HFFc6 (cell line): ENCODE data around the gene CD200. TPM values are rescaled to one million over a fixed set of nuclear protein-coding genes. Genes with fewer than 3 reads are reported as not detected.
"Not testable (repeated sequence)": the region's sequence is repeated elsewhere in the genome, so short reads cannot be mapped to it uniquely, and the experiment has no call there.

Experiments used
- DNase-seq: peaks from one replicate; pipeline ENCODE4 v3.0.0-alpha.2; 2018
- H3K27ac Mint-ChIP-seq: 2 replicates; pipeline ENCODE4 v1.8.0; 2020; ENCODE audit warnings: mild to moderate bottlenecking, mixed read lengths
- H3K27me3 Mint-ChIP-seq: 2 replicates; pipeline ENCODE4 v1.8.0; 2021; ENCODE audit warnings: mild to moderate bottlenecking, moderate library complexity, mixed read lengths; ENCODE audit not compliant: insufficient read depth
- H3K36me3 Mint-ChIP-seq: 2 replicates; pipeline ENCODE4 v1.8.0; 2021; ENCODE audit warnings: low read depth, mixed read lengths
- H3K4me1 Mint-ChIP-seq: 2 replicates; pipeline ENCODE4 v1.8.0; 2020; ENCODE audit warnings: low read depth, mixed read lengths
- H3K4me3 Mint-ChIP-seq: 2 replicates; pipeline ENCODE4 v1.8.0; 2020; ENCODE audit warnings: mild to moderate bottlenecking, moderate library complexity, mixed read lengths
- H3K9me3 Mint-ChIP-seq: 2 replicates; pipeline ENCODE4 v1.8.0; 2020; ENCODE audit warnings: mild to moderate bottlenecking, mixed read lengths
- total RNA-seq, 6 experiments: library from RNA; stranded (reverse); fragmentation: NEBNext Ultra II Directional; extraction: Animal tissue kit (Norgen Biotek cat#: 25700); gene quantifications; 2 replicates in 1 of 6; 3 replicates in 5 of 6; pipeline ENCODE4 v1.2.3, GENCODE V29; 2021
- TF ChIP-seq, protein P1 (sequence below): fragments of 200-600 bp; sonication (generic); IDR thresholded peaks from 2 replicates; pipeline ENCODE4 v1.5.0; 2021; ENCODE audit warnings: antibody characterized with exemption, mild to moderate bottlenecking

The CD200 gene
- total RNA-seq, 6 experiments from 2014 or later = not detected

DNA sequence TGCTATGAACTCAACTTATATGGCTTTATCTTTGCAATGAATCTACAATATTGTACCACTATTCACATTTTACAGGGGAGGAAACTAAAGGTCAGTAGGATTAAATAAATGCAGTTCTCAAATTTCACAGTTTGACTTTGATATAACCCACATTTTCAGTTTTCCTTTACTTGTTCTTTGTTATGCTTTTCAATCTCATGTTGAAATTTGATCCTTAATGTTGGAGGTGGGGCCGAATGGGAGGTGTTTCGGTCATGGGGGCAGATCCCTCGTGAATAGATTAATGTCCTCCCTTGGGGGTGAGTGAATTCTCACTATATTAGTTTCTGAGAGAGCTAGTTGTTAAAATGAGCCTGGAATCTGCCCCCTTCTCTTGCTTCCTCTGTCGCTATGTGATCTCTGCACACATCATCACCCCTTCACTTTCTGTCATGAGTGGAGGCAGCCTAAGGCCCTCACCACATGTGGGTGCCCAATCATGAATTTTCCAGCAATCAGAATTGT lies 44.7 kb downstream of the CD200 start:
- DNase-seq = no peak
- Mint-ChIP-seq H3K4me3 (no peak overlapping the region), H3K27me3 (peaks cover 2% of the 10 kb centered on the region), H3K27ac (no peak overlapping the region), H3K9me3 (no peaks in the 10 kb centered on the region), H3K4me1 (peaks cover 29% of the 10 kb centered on the region), H3K36me3 (no peaks in the 10 kb centered on the region)
- TF ChIP-seq, protein P1, sequence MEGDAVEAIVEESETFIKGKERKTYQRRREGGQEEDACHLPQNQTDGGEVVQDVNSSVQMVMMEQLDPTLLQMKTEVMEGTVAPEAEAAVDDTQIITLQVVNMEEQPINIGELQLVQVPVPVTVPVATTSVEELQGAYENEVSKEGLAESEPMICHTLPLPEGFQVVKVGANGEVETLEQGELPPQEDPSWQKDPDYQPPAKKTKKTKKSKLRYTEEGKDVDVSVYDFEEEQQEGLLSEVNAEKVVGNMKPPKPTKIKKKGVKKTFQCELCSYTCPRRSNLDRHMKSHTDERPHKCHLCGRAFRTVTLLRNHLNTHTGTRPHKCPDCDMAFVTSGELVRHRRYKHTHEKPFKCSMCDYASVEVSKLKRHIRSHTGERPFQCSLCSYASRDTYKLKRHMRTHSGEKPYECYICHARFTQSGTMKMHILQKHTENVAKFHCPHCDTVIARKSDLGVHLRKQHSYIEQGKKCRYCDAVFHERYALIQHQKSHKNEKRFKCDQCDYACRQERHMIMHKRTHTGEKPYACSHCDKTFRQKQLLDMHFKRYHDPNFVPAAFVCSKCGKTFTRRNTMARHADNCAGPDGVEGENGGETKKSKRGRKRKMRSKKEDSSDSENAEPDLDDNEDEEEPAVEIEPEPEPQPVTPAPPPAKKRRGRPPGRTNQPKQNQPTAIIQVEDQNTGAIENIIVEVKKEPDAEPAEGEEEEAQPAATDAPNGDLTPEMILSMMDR = no peak

DNA sequence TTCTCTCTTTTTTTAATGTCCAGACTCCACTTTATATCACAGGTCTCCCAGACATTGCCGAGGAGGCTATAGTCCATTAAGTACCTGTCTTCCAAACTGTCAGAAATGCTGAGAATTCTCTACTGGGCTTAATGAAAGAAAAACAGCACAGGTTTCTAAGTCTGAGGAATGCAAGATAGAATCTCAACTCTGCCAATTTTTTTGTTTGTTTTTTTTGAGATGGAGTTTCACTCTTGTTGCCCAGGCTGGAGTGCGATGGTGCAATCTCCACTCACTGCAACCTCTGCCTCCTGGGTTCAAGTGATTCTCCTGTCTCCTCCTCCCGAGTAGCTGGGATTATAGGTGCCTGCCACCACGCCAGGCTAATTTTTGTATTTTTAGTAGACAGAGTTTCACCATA lies 45.4 kb downstream of the CD200 start:
- H3K36me3 Mint-ChIP-seq, H3K27me3 Mint-ChIP-seq, H3K9me3 Mint-ChIP-seq, DNase-seq, H3K4me3 Mint-ChIP-seq, H3K27ac Mint-ChIP-seq: not testable (repeated sequence)
- H3K4me1 Mint-ChIP-seq = peaks cover 29% of the 10 kb centered on the region

DNA sequence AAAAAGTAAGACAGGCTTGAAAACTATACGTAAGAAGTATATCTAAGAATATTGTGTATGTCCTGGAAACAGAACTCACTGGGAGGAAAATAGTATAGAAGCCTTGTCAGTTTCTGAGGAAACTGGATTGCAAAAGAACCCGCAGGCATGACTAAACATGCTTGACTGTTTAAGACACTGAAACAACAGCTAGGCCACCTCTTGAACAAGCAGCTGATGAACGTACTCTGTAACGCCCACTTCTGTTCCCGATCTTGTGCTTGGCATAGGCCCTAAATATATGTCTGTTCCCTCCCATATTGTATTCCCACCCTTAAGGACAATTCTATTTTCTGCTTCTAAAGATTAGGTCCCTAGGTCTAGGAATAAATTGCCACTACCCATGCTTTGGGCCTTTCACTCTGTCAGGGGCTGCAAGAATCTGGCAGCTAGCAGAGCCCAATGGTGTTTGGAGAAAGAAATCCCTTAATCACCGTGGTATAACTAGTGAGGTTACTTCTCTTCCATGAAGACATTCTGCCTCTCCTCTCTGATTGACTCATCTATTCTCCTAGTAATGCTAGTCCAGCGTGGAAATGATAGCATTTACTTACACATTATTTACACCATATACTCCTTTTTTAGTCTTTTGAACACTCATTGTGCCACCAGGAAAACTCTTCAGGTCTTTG lies 46.2 kb downstream of the CD200 start:
- no peak for DNase-seq
- Mint-ChIP-seq H3K4me1 (peaks cover 29% of the 10 kb centered on the region), H3K36me3 (no peaks in the 10 kb centered on the region), H3K9me3 (no peaks in the 10 kb centered on the region), H3K27me3 (peaks cover 2% of the 10 kb centered on the region), H3K4me3 (no peak overlapping the region), H3K27ac (no peak overlapping the region)
- TF ChIP-seq, protein P1 = no peak

DNA sequence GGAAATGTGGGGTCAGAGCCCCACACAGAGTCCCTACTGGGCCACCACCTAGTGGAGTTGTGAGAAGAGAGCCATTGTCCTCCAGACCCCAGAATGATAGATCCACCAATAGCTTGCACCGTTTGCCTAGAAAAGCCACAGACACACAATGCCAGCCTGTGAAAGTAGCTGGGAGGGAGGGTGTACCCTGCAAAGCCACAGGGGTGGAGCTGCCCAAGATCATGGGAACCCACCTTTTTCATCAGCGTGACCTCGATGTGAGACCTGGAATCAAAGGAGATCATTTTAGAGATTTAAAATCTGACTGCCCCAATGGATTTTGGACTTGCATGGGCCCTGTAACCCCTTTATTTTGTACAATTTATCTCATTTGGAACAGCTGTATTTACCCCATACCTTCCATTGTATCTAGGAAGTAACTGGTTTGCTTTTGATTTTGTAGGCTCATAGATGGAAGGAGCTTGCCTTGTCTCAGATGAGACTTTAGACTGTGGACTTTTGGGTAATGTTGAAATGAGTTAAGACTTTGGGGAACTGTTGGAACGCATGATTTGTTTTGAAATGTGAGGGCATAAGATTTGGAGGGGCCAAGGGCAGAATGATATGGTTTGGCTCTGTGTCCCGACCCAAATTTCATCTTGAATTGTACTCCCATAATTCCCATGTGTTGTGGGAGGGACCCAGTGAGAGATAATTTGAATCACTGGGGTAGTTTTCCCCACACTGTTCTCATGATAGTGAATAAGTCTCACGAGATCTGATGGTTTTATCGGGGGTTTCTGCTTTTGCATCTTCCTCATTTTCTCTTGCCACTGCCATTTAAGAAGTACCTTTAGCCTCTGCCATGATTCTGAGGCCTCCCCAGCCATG lies 49.0 kb downstream of the CD200 start:
- no peaks in the 10 kb centered on the region for H3K36me3 Mint-ChIP-seq
- H3K9me3 Mint-ChIP-seq = no peaks in the 10 kb centered on the region
- peaks cover 22% of the 10 kb centered on the region for H3K4me1 Mint-ChIP-seq
- TF ChIP-seq, protein P1 = no peak
- H3K27me3 Mint-ChIP-seq = no peaks in the 10 kb centered on the region; the same call in 1 of the 2 replicates
- no peak for DNase-seq
- no peak overlapping the region for H3K27ac Mint-ChIP-seq
- no peak overlapping the region for H3K4me3 Mint-ChIP-seq

DNA sequence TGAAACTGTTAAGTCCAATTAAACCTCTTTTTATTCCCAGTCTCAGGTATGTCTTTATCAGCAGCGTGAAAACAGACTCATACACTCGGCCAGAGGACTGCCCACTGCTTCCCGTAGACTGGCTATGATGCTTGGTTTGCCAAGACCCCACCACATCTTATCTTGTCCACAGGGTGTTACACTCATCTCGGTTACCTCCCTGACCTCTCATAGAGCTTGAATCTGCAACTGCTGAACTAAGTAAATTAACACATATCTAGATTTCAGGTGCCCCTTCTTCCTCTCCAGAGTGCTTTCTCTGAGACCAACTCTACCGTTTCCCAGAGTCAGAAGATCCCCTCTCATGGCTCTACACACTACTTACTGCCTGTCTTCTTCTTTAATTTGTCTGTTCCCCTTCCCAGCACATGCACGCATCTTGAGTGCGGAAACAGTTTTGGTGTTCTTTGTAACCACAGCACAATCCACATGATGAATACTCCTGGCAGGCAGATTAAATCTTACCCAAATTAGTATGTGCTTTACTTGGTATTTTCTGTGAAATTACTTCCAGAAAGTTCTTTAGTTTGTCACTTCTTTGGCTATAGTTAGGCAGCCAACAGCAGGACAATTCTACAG lies 49.7 kb downstream of the CD200 start:
- H3K36me3 Mint-ChIP-seq = no peaks in the 10 kb centered on the region
- peaks cover 15% of the 10 kb centered on the region for H3K4me1 Mint-ChIP-seq
- no peaks in the 10 kb centered on the region; the same call in 1 of the 2 replicates for H3K27me3 Mint-ChIP-seq
- no peak overlapping the region for H3K4me3 Mint-ChIP-seq
- no peak overlapping the region for H3K27ac Mint-ChIP-seq
- no peaks in the 10 kb centered on the region for H3K9me3 Mint-ChIP-seq
- TF ChIP-seq, protein P1 = no peak
- DNase-seq = no peak
